Measurements from ENCODE around the gene TTC8.
"Not testable (repeated sequence)": the region's sequence is repeated elsewhere in the genome, so short reads cannot be mapped to it uniquely, and the experiment has no call there.

The TTC8 gene
- total RNA-seq = 0 to 3.6 (median 2.6) reads per million in 9 experiments

DNA sequence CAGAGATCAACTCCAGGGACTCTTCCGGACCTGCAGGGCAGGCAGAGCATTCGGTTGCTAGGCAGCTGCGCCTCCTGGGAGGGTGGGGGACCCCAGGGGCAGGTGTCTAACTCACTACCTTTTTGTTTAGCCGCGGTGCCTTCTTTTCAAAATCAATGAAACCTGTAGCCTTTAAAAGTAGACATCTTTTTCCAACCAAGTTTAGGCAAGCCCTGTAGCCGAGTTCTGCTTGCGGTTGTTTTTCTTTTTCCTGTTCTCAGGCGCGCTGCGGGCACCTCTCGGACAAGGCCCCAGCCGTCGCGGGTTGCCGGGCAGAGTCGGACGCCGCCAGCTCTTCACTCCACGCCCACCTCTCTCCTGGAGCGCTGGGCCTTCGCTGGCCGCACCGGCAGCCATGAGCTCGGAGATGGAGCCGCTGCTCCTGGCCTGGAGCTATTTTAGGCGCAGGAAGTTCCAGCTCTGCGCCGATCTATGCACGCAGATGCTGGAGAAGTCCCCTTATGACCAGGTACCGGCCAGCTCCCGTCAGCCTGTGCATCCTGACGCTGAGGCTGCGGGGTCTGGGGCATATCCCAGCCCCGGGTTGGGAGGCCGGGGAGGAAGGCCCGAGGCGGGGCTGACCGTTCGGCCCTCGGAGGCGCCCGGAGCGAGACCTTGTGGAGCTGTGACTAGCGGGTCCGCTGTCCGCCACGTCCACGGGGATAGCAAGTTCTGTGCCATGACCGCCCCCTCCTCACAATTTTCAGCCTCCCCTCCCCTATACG lies at the start of gene TTC8:
TTC8 (plus strand) TSS at position 338 of the 764 bp plus-strand sequence; CDS start at position 395, 57 bp downstream.
- peak within 1 kb of the TSS; percentile 97 to 98 for H3K27ac Mint-ChIP-seq
- H3K4me3 Mint-ChIP-seq = peak within 1 kb of the TSS; percentile 69 to 80
- no peaks in the 10 kb centered on the region for H3K9me3 Mint-ChIP-seq
- peaks cover 7 to 13% of the 10 kb centered on the region in 2 donors for H3K27me3 Mint-ChIP-seq
- H3K4me1 Mint-ChIP-seq (ENCODE audit: low read depth in 2 of 2) = peaks cover 8 to 12% of the 10 kb centered on the region in 2 donors
- peak; percentile 81 to 87 (median 81) for DNase-seq
- ATAC-seq (replicated peaks) = peak; percentile 94
- no peaks in the 10 kb centered on the region for H3K36me3 Mint-ChIP-seq (ENCODE audit: insufficient read depth)

DNA sequence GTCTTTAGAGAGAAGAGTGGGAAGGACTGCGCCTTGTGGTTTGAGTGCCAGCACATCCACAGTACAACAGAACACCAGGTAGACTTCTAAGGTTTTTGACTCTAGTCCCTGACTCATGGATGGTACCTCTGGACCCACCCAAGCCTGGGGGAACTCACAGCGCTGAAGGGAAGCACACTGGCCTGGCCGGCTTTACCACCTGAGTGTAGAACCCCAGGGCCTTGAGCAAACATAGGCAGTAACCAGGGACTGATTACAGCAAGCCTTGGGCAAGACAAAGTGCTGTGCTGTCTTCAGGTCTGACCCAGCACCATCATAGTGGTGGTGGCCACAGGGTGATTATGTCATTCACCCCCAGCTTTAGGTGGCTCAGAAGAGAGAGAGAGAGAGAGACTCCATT lies 48.9 kb upstream of the TTC8 start:
- H3K4me3 Mint-ChIP-seq = no peak overlapping the region
- H3K9me3 Mint-ChIP-seq = no peaks in the 10 kb centered on the region
- DNase-seq = no peak
- H3K27ac Mint-ChIP-seq = no peak overlapping the region
- H3K27me3 Mint-ChIP-seq = peaks cover 0 to 15% of the 10 kb centered on the region in 2 donors
- peaks cover 0 to 1% of the 10 kb centered on the region in 2 donors for H3K4me1 Mint-ChIP-seq (ENCODE audit: low read depth in 2 of 2)
- H3K36me3 Mint-ChIP-seq (ENCODE audit: insufficient read depth) = no peaks in the 10 kb centered on the region
- ATAC-seq (replicated peaks) = no peak

DNA sequence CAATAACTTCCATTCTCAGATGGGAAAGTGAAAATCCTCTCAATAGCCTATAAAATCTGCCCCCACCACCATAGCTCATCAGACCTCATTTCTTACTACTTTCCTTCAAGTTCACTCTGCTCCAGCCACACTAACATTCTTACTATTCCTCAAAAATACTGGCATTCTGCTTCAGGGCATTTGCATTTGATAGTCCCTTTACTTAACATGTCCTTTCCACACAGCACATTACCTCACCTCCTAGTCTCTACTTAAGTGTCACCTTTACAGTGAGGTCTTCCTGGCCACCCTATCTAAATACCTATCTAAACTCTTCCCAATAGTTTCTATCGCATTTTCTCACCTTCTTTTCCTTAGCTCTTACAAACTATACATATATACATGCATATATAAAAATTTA lies 38.5 kb upstream of the TTC8 start:
- Mint-ChIP-seq H3K9me3 (peaks cover 2 to 10% of the 10 kb centered on the region in 2 donors), H3K27me3 (peaks cover 0 to 19% of the 10 kb centered on the region in 2 donors), H3K4me3 (no peak overlapping the region), H3K4me1 (ENCODE audit: low read depth in 2 of 2) (peaks cover 4 to 5% of the 10 kb centered on the region in 2 donors), H3K36me3 (ENCODE audit: insufficient read depth) (peaks cover 2% of the 10 kb centered on the region), H3K27ac (no peak overlapping the region)
- ATAC-seq (replicated peaks) (no peak), DNase-seq (no peak)

DNA sequence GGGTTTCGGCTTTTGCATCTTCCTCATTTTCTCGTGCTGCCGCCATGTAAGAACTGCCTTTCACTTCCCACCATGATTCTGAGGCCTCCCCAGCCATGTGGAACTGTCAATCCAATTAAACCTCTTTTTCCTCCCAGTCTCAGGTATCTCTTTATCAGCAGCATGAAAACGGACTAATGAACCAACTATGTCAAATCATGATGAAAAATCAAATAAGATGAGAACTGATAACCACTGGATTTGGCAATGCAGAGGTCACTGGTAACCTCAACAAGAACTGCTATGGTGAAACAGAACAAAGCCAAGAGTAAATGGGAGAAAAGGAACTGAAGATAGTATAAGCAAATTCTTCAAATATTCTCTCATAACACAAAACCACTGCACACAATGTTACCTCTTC lies 37.7 kb upstream of the TTC8 start:
- Mint-ChIP-seq H3K4me1 (ENCODE audit: low read depth in 2 of 2) (peaks cover 4 to 13% of the 10 kb centered on the region in 2 donors), H3K27ac (no peak overlapping the region), H3K9me3 (peaks cover 2 to 10% of the 10 kb centered on the region in 2 donors), H3K27me3 (peaks cover 0 to 19% of the 10 kb centered on the region in 2 donors), H3K4me3 (no peak overlapping the region), H3K36me3 (ENCODE audit: insufficient read depth) (peaks cover 2% of the 10 kb centered on the region)
- DNase-seq (no peak), ATAC-seq (replicated peaks) (no peak)

DNA sequence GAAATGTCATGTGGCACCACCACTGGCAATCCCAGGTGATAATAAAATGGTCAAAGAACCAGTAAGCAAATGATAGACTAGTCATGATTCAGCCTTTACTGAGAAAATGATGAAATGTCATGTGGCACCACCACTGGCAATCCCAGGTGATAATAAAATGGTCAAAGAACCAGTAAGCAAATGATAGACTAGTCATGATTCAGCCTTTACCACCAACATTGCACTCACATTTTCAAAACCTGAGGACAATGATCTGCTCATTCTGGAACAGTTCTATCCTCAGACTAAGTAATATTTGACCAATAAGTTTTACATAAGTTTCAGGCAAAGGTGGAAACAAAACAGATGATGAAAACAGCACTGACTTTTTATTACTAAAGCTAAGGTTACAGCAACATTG lies 34.9 kb upstream of the TTC8 start:
- ATAC-seq (replicated peaks); H3K27ac Mint-ChIP-seq: not testable (repeated sequence)

DNA sequence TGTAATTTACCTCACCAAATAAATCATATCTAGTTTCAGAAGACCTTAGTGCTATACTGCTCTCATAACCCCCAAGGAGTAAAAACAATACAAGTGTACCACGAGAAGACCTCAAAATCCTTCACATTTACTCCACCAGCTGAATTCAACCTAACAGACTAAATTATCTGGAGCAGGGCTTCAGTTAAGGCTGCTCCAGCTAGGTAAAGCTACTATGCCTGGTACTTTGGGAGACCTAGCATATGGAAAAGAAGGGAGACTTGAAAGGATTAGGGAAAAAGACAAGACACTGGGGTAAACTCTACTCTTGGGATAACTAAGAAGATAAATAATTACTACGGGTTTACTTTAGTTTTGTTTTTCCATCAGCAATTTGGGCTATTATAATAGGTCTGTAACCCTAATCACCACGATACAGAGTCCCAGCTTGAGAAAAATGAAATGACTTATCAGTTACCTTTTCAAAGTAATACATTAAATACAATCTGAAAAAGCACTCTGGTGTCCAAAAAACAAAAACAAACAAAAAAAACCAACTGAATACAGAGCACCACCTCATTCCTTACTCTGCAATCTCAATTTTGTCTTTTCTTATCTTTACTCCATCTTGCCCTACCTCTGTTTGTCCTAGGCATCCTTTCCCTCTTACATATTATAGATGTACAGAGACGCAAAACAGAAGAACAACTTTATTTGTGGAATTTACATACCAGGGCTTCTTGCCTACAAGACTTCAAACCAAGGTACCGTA lies 33.8 kb upstream of the TTC8 start:
- H3K27ac Mint-ChIP-seq = peak overlapping the region in 1 of 2 donors; percentile 84

More for the DNA sequence above, 34.9 kb upstream of the TTC8 start:
- H3K9me3 Mint-ChIP-seq; H3K4me3 Mint-ChIP-seq; DNase-seq; H3K36me3 Mint-ChIP-seq (ENCODE audit: insufficient read depth): not testable (repeated sequence)
- Mint-ChIP-seq H3K4me1 (ENCODE audit: low read depth in 2 of 2) (peaks cover 4 to 17% of the 10 kb centered on the region in 2 donors), H3K27me3 (peaks cover 0 to 13% of the 10 kb centered on the region in 2 donors)

DNA sequence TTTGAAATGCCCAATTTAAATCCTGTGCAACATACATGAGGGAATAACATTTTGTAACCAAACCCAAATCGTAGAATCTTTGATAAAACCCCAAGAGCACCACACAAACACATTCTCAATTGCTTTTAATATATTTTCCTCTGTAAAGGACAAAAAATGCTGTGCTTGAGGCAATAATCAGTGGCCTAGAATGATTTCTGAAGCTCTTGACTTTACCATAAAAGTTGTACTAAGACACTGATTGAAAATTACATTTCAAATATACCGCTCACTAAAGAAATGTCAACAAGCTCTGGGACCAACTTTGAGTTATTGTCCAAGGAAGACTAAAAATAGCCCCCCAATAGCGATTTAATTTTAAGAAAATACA lies 33.2 kb upstream of the TTC8 start:
- peak overlapping the region in 1 of 2 donors; percentile 84 for H3K27ac Mint-ChIP-seq

More for the DNA sequence above, 33.8 kb upstream of the TTC8 start:
- ATAC-seq (replicated peaks) = no peak
- Mint-ChIP-seq H3K4me1 (ENCODE audit: low read depth in 2 of 2) (peaks cover 4 to 14% of the 10 kb centered on the region in 2 donors), H3K9me3 (no peaks in the 10 kb centered on the region), H3K27me3 (peaks cover 0 to 5% of the 10 kb centered on the region in 2 donors), H3K4me3 (peak overlapping the region; percentile 80 to 86), H3K36me3 (ENCODE audit: insufficient read depth) (no peaks in the 10 kb centered on the region)
- no peak for DNase-seq

DNA sequence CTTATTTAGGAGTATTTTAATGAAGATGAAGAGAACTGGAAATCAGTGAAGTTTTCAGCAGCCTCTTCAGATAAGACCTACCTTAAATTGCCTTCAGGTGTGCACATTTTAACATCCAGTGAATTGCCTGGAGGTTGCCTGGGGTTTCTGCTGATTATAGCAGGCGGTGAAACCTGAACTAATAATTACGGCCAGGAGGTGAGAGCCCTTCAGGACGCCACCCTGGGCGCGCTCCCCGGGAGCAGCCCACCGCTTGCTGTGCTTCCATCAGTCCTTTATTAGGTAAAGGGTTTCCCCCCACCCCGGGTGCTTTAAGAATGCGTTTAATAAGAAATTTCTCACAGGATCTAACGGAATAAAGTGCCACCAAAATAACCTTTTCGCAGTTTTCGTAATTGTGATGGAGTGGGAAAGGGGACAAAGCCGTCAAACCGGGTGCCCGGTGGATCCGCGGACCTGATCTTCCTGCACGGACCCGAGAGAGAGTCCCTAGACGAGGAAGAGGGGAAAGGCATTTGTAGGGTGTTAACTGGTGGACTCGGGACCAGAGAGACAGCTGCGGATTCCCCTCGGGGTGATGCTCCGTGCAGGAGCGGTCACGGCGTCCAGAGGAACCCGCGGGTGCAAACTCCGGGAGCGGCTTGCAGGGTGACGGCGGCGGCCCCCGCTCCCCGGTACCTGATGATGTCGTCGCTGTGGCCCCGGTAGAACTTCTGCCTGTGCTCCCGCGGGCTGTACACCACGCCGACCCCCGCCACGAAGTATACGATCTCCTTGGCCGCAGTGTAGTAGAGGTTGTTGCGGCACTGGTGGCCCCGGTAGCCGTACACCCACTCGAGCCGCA lies 32.6 kb upstream of the TTC8 start:
- Mint-ChIP-seq H3K4me1 (ENCODE audit: low read depth in 2 of 2) (peaks cover 4 to 14% of the 10 kb centered on the region in 2 donors), H3K36me3 (ENCODE audit: insufficient read depth) (no peaks in the 10 kb centered on the region), H3K27ac (peak overlapping the region in 1 of 2 donors; percentile 84), H3K9me3 (no peaks in the 10 kb centered on the region), H3K4me3 (peak overlapping the region; percentile 80 to 86), H3K27me3 (no peaks in the 10 kb centered on the region)
- ATAC-seq (replicated peaks) = no peak
- no peak for DNase-seq

More for the DNA sequence above, 33.2 kb upstream of the TTC8 start:
- DNase-seq = no peak
- ATAC-seq (replicated peaks) = no peak
- Mint-ChIP-seq H3K4me3 (peak overlapping the region; percentile 80 to 86), H3K36me3 (ENCODE audit: insufficient read depth) (no peaks in the 10 kb centered on the region), H3K27me3 (no peaks in the 10 kb centered on the region), H3K9me3 (no peaks in the 10 kb centered on the region), H3K4me1 (ENCODE audit: low read depth in 2 of 2) (peaks cover 4 to 14% of the 10 kb centered on the region in 2 donors)

DNA sequence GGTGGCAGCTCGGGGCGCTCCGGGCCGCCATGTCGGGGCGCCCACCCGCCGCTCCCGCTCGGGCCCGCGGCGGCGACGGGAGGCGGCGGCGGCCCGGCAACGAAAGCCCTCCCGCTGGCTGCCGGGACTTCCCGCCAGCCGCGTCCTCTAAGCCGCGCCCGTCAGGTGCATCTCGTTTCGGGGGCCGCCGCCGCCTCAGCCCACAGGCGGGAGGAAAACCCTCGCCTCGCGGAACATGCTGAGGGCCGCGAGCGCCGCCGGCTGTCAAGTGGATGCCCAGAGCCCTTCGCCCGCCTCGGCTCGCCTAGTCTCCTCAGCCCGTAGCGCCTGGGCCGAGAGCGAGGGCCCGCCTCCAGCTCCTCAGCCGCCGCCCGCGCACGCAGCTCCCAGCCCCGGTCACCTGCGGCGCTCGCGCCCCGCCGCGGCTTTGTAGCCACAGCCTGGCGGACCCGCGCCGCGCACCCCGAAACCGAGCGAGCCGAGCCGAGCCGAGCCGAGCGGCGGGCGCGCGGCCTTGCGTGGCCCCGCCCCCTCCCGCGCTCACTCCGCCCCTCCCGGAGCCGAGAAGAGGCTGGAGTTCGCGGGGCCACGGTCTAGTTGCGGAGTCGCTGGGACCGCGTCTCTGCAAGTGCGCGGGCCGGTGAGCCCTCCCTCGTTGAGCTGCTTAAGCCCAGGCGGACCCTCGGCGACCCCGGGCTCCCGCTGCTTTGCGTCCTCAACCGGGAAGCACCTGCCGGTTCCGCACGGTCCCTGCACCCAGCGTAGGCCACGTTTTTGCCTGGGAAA lies 31.8 kb upstream of the TTC8 start, which contains the start of gene EML5:
EML5 (minus strand) TSS at position 481 of the 786 bp plus-strand sequence; CDS start at position 31, 450 bp downstream.
- DNase-seq = peak; percentile 74 to 83 (median 78)
- H3K36me3 Mint-ChIP-seq (ENCODE audit: insufficient read depth) = no peaks in the 10 kb centered on the region
- H3K27ac Mint-ChIP-seq = peak within 1 kb of the TSS; percentile 83 to 84
- H3K4me3 Mint-ChIP-seq = peak within 1 kb of the TSS; percentile 80 to 86
- no peaks in the 10 kb centered on the region for H3K27me3 Mint-ChIP-seq
- H3K9me3 Mint-ChIP-seq = no peaks in the 10 kb centered on the region
- H3K4me1 Mint-ChIP-seq (ENCODE audit: low read depth in 2 of 2) = peaks cover 4 to 14% of the 10 kb centered on the region in 2 donors
- ATAC-seq (replicated peaks) = peak; percentile 79

DNA sequence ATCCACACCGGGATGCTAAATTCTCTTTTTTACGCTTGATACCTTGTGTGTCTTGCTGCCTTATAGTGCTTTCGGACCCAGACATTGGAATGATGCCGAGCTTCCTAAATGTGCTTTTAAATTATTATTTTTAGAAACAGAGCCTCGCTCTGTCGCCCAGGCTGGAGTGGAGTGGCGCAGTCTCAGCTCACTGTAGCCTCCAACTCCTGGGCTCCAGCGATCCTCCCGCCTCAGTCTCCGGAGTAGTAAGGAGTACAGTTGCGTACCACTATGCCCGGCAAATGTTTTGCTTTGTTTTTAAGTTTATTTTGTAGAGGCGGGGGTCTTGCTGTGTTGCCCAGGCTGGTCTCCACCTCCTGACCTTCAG lies 31.2 kb upstream of the TTC8 start:
- Mint-ChIP-seq H3K4me3 (peak overlapping the region; percentile 80 to 86), H3K36me3 (ENCODE audit: insufficient read depth) (no peaks in the 10 kb centered on the region), H3K27ac (peak overlapping the region; percentile 63 to 83), H3K9me3 (no peaks in the 10 kb centered on the region), H3K4me1 (ENCODE audit: low read depth in 2 of 2) (peaks cover 4 to 14% of the 10 kb centered on the region in 2 donors), H3K27me3 (no peaks in the 10 kb centered on the region)
- ATAC-seq (replicated peaks) (no peak), DNase-seq (no peak)

DNA sequence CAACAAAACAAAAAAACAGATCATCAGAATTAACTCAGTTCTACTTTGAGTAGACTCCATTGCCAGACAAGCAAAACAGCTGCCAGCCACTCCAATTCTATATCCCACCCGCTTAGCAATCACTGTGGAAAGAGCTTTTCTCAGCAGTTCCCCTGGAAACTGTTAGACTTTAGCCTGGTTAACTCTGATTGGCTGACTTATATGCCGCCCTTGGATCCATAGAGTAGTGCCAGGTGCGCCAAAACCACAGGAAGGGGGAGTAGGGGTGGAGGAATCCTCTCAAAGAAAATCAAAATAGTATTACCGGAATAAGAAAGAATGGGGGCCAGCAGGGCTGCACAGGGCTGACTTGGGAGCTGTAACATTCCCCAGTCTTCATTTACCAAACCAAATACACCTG lies 26.3 kb upstream of the TTC8 start:
- peaks cover 13 to 33% of the 10 kb centered on the region in 2 donors for H3K27me3 Mint-ChIP-seq
- H3K36me3 Mint-ChIP-seq (ENCODE audit: insufficient read depth) = no peaks in the 10 kb centered on the region
- no peaks in the 10 kb centered on the region for H3K4me1 Mint-ChIP-seq (ENCODE audit: low read depth in 2 of 2)
- H3K4me3 Mint-ChIP-seq = no peak overlapping the region
- ATAC-seq (replicated peaks) (no peak), DNase-seq (no peak)
- H3K9me3 Mint-ChIP-seq = no peaks in the 10 kb centered on the region
- H3K27ac Mint-ChIP-seq = no peak overlapping the region

DNA sequence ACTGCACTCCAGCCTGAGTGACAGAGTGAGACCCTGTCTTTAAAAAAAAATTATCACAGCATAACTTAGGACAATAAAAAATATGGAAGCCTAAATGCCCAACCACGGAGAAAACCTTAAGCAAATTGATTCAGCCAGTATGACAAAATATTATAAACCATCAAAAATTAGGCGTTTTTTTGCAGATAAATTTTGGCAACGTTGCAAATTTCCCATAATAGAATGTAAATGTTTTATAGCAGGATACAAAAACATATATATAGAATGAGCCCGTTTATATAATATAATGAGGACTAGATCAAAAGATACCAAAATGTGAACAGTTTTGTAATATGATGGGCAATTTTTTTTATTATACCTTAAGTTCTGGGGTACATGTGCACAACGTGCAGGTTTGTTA lies 24.9 kb upstream of the TTC8 start:
- Mint-ChIP-seq H3K27ac (no peak overlapping the region), H3K27me3 (peaks cover 22 to 47% of the 10 kb centered on the region in 2 donors), H3K36me3 (ENCODE audit: insufficient read depth) (no peaks in the 10 kb centered on the region), H3K9me3 (no peaks in the 10 kb centered on the region), H3K4me1 (ENCODE audit: low read depth in 2 of 2) (no peaks in the 10 kb centered on the region), H3K4me3 (no peak overlapping the region)
- ATAC-seq (replicated peaks) (no peak), DNase-seq (no peak)

Data from effector memory CD8-positive, alpha-beta T cell (primary cell).